Mucosa of stomach (tissue), 1 donor: ENCODE measurements around the gene TECR.

Experiments used
- H3K27me3 ChIP-seq: one replicate; pipeline ENCODE4 v1.7.0; 2013; ENCODE audit warnings: mild to moderate bottlenecking, low read length; ENCODE audit not compliant: control insufficient read depth, insufficient read depth
- H3K36me3 ChIP-seq: one replicate; pipeline ENCODE4 v1.7.0; 2013; ENCODE audit warnings: low read length; ENCODE audit not compliant: control insufficient read depth, insufficient read depth
- H3K4me1 ChIP-seq: one replicate; pipeline ENCODE4 v1.7.0; 2013; ENCODE audit warnings: mild to moderate bottlenecking, low read length; ENCODE audit not compliant: control insufficient read depth, insufficient read depth
- H3K4me3 ChIP-seq: one replicate; pipeline ENCODE4 v1.7.0; 2013; ENCODE audit warnings: low read length
- H3K9ac ChIP-seq: one replicate; pipeline ENCODE4 v1.7.0; 2013; ENCODE audit warnings: mild to moderate bottlenecking, low read length, moderate library complexity
- H3K9me3 ChIP-seq: one replicate; pipeline ENCODE4 v1.7.0; 2013; ENCODE audit warnings: mild to moderate bottlenecking, low read length, moderate library complexity; ENCODE audit not compliant: control insufficient read depth
- donor health status: Pancreatic carcinoma.

The TECR gene

DNA sequence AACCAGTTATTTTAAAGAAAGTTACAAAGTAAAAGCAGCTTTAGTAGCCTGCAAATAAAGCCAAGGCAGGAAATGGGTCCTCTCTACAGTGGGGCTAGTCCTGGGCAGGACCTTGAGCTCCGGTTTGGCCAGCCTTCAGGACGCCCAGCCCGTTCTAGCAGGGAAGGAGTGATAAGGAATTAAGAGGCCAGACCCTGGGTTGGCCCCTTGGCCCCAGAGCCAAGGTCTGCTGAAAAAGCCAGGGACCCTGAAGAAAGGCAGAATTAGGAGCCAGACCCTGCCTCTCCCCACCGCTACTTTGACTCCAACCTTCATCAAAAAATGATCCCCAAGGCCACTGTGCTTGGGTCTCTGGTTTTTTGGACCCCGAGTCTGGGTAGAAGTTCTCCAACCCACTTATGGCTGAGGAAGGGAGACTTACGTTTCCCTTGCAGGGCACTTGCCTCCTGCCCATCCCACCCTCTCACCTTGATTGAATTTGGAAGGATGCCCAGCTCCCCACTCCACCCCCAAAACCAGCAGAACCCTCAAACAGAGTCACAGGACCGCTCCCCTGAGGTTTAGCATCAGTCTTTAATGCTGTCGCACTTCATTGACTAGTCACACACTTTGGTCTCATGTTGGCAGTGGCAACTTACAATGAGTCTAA is 15.1 kb upstream of the TECR start:
- Histone ChIP-seq H3K9ac (peak overlapping the region; percentile 9), H3K4me3 (no peak overlapping the region), H3K36me3 (peaks cover 15% of the 10 kb centered on the region), H3K9me3 (no peaks in the 10 kb centered on the region), H3K4me1 (peaks cover 49% of the 10 kb centered on the region), H3K27me3 (no peaks in the 10 kb centered on the region)

DNA sequence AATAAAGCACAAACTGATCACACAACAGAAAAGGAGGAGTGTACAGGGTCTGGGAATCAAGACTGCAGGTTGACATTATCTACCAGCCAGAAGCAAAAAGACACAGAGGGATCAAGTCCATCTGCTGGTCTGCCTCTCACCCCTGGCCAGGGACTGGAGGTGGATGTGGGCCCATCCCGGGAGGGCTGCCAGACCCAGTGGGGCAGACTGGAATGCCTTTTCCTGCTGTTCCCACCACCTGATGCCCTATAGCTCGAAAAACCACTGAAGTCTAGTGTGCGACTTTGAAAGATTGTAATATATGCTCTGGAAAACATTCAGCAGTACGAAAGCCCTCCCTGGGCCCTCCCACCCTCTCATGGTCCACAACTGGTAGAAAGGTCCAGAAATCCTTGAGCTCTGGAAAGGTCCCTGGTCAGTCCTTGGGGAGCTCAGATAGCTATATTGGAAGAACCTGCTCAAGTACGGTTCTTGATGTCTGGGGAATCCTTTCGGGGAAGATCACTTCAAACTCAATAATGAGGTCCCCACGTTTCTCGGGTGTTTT is 13.8 kb upstream of the TECR start:
- Histone ChIP-seq H3K36me3 (peaks cover 15% of the 10 kb centered on the region), H3K4me1 (peaks cover 44% of the 10 kb centered on the region), H3K4me3 (peak overlapping the region; percentile 7), H3K27me3 (no peaks in the 10 kb centered on the region), H3K9me3 (no peaks in the 10 kb centered on the region), H3K9ac (peak overlapping the region; percentile 98)

DNA sequence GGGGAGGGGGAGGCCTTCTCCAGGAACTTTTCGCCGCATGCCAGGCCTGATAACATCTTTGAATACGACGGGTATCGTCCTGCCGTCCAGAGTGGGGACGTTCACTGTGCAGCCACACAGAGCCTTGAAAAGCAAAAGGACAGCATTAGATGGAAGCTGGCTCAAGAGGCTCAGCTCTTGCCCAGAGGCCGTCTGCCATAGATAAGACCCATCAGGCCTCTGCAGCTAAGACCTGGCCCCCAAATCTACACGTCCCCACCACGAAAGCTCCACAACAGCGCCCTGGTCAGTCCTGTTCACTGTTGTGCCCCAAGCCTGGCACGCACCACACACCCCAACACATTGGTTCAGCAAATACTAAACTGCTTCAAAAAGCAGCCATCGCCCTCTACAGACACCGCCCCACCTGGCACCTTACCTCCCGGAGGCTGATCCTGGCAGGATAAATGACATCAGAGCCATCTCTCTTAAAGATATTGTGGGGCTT is 13.3 kb upstream of the TECR start:
- Histone ChIP-seq H3K9ac (peak overlapping the region; percentile 98), H3K27me3 (no peaks in the 10 kb centered on the region), H3K4me3 (peak overlapping the region; percentile 7), H3K9me3 (no peaks in the 10 kb centered on the region), H3K36me3 (peaks cover 15% of the 10 kb centered on the region), H3K4me1 (peaks cover 42% of the 10 kb centered on the region)

DNA sequence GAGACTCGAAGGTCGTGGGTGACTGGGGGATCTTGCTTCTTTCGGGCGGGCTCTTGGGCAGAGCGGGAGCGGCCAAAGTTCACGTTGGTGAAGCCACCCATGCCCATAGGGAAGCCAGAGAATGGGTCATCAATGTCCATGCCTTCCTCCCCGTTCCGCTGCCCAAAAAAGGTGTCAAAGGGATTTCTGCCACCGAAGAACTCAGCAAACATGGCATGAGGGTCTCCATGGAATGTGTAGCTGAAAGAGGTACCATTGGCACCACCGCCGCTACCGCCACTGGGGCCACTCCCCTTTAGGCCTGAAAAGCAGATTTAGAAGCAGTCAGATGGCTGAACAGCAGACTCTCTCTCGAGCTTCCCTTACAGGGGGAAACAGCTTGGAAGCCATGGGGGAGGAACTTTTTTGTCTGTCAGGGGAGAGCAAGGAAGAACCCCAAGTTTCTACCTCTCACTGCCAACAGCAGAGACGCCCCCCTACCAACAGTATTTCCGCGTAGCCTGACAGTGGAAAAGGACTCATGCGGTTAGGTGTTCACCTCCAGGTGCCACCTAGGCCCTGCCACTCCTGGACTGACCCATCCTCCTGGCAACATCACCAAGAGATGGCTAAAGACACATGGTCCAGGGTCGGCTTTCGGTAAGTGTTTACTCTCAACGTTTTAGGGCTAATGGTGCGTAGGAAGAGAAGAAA is 12.5 kb upstream of the TECR start:
- peak overlapping the region; percentile 7 for H3K4me3 ChIP-seq
- peaks cover 48% of the 10 kb centered on the region for H3K4me1 ChIP-seq
- no peaks in the 10 kb centered on the region for H3K9me3 ChIP-seq
- peaks cover 15% of the 10 kb centered on the region for H3K36me3 ChIP-seq
- no peaks in the 10 kb centered on the region for H3K27me3 ChIP-seq
- H3K9ac ChIP-seq = peak overlapping the region; percentile 98

DNA sequence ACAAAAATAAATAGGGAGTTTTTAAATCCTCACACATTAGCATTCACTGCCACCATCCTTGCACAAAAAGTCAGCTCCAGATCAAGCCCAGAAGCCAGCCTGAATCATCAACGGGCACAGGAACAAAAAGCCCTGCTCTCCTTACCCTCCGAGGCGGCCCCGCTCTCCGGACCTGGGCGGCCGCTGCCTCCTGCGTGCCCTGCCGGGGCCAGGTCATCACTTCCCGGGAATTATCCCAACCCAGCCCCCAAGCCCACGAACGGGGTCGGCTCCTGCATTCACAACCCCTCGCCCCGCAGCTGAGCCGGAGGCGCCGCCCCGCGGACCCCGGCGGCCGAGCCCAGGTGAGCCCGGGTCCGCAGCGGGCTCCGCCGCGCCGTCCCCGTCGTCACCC is 12.0 kb upstream of the TECR start:
- Histone ChIP-seq H3K27me3 (no peaks in the 10 kb centered on the region), H3K36me3 (peaks cover 15% of the 10 kb centered on the region), H3K9me3 (no peaks in the 10 kb centered on the region), H3K9ac (peak overlapping the region; percentile 98), H3K4me3 (peak overlapping the region; percentile 7), H3K4me1 (peaks cover 54% of the 10 kb centered on the region)

DNA sequence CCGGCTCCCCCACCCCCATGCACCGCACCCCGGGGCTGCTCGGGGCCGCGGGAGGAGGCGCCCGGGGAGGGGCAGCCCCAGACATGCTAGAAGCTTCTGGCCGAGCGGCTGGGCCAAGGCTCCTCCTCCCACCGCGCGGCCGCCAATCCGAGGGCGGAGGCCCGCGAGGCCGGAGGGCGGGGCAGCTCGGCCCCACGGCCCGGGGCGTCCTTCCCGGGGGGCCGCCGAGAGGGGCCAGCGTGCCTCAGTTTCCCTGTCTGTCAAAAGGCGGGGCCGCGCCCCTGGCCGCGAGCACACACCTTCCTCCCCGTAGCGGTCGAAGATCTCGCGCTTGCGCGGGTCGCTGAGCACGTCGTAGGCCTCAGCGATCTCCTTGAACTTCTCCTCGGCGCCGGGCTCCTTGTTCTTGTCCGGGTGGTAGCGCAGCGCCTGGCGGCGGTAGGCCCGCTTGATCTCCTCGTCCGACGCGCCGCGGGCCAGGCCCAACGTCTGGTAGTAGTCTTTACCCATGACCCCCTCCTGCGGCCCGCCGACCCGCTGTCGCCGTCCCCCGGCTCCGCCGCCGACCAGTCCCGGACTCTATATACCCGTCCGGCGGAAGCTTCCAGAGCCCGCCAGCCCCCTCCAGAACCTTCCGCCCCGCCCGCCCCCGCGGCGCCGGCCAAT is 11.4 kb upstream of the TECR start, which contains the start of gene DNAJB1:
TSS of gene DNAJB1 (minus strand) at position 558 of the 666 bp plus-strand sequence. CDS start at position 510, 48 bp downstream.
- H3K9ac ChIP-seq = peak within 1 kb of the TSS; percentile 98
- peaks cover 59% of the 10 kb centered on the region for H3K4me1 ChIP-seq
- H3K36me3 ChIP-seq = peaks cover 15% of the 10 kb centered on the region
- H3K4me3 ChIP-seq = peak within 1 kb of the TSS; percentile 7
- no peaks in the 10 kb centered on the region for H3K27me3 ChIP-seq
- H3K9me3 ChIP-seq = no peaks in the 10 kb centered on the region

DNA sequence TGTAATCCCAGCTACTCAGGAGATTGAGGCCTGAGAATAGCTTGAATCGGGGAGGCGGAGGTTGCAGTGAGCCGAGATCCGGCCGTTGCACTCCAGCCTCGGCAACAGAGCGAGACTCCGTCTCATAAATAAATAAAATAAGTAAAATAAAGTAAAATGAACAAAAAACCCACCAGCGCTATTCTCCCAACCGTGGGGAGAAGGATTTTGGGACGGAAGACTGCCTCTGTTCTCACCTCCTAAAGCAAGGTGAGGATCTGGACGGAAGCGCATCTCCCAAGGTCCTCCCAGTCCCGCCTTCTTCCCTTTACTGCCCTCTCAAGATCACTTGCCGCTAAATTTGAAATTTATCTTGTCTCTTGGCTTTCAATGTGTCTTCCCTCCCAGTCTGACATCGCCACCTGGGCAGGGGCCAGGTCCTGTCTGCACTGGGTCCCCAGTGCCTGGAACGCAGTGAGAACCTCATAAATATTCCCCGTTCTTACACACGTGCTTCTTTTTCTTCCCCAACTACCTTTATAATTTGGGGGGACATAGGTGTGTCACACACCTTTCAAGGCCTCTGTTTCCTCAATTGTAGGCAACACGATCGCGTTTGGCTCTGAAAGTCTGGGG is 10.0 kb upstream of the TECR start:
- peaks cover 14% of the 10 kb centered on the region for H3K36me3 ChIP-seq
- no peaks in the 10 kb centered on the region for H3K9me3 ChIP-seq
- H3K27me3 ChIP-seq = no peaks in the 10 kb centered on the region
- peaks cover 54% of the 10 kb centered on the region for H3K4me1 ChIP-seq
- no peak overlapping the region for H3K4me3 ChIP-seq
- peak overlapping the region; percentile 70 for H3K9ac ChIP-seq

DNA sequence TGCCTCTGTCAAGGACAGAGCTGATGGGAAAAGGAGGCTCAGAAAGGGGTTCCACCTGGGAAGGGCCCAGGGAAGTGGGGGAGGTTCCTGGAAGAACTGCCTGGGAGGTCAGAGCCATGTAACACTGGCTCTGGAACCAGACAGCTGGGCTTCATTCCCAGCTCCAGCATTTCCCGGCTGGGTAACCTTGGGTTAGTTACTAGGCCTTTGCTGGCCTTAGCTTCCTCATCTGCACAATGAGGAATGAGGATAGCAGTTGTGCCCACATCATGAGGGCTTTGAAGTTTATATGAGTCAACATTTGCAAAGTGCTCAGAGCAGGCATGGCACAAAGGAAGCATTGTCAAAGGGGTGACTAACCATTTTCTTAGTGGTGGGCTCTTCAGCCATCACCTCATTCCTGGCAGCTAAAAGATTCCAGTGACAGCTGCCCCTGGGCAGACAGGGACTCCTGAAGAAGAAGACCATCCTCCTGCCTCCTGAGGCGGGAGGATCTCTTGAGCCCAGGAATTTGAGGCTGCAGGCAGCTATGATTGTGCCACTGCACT is 9.5 kb upstream of the TECR start:
- no peak overlapping the region for H3K4me3 ChIP-seq
- H3K4me1 ChIP-seq = peaks cover 48% of the 10 kb centered on the region
- no peaks in the 10 kb centered on the region for H3K27me3 ChIP-seq
- H3K9ac ChIP-seq = peak overlapping the region; percentile 5
- no peaks in the 10 kb centered on the region for H3K9me3 ChIP-seq
- H3K36me3 ChIP-seq = peaks cover 8% of the 10 kb centered on the region

DNA sequence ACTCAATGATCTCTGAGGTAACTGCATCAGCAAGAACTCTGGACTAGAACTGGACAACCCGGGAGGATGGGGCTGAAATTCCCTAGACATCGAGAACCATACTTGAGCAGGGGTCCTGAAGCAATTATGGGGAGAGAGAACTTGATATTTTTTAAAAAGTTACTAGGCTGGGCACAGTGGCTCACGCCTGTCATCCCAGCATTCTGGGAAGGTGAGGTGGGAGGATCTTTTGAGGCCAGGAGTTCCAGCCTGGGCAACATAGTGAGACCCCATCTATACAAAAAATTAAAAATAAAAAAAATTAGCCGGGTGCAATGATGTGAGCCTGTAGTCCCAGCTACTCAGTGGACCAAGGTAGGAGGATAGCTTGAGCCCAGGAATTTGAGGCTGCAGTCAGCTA is 8.9 kb upstream of the TECR start:
- no peak overlapping the region for H3K4me3 ChIP-seq
- no peaks in the 10 kb centered on the region for H3K9me3 ChIP-seq
- peaks cover 42% of the 10 kb centered on the region for H3K4me1 ChIP-seq
- H3K9ac ChIP-seq = no peak overlapping the region
- no peaks in the 10 kb centered on the region for H3K27me3 ChIP-seq
- H3K36me3 ChIP-seq = peaks cover 3% of the 10 kb centered on the region

DNA sequence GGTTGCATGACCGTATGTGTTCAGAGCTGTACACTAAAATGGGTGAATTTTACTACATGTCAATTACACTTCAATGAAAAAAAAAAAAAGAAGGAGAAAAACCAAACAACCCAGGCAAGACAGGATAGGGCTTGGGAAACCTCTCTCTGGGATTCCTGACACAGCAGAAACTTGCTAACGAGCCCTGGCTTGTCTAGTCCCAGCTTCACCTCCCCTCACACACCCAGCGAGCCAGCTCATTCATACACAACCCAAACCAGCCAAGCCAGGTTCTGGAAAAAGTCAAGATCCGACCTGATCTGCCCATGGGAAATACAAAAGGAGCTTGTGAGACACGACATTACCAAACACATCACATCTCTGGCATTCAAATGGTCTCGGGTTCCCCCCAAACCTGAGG is 3.7 kb upstream of the TECR start:
- Histone ChIP-seq H3K9me3 (no peaks in the 10 kb centered on the region), H3K27me3 (no peaks in the 10 kb centered on the region), H3K4me1 (peaks cover 16% of the 10 kb centered on the region), H3K9ac (no peak overlapping the region), H3K4me3 (no peak overlapping the region), H3K36me3 (no peaks in the 10 kb centered on the region)

DNA sequence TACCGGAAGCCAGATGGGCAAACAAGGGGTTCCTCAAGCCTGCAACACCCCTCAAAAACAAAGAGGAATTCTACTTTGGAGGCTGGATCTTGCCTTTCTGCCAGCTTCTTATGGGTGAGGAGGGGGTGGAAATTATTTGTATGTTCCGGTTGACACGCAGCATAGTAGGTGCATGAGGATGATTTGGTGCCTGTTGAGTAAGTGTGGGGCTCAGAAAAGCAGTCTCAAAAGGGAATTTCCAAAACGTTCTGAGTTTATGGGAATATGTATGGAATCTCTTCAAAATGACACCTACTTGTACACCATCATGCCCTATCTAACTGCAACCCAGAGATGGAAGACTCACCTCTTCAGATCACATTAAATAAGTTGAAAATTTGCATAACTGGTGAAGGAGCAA is 3.0 kb upstream of the TECR start:
- Histone ChIP-seq H3K9me3 (no peaks in the 10 kb centered on the region), H3K9ac (no peak overlapping the region), H3K4me3 (no peak overlapping the region), H3K36me3 (no peaks in the 10 kb centered on the region), H3K27me3 (no peaks in the 10 kb centered on the region), H3K4me1 (peaks cover 15% of the 10 kb centered on the region)
